Fibroblast of skin of back (primary cell): ENCODE measurements around the gene NOD1.
"Not testable (repeated sequence)": the region's sequence is repeated elsewhere in the genome, so short reads cannot be mapped to it uniquely, and the experiment has no call there.

Experiments used
- DNase-seq: peaks from one replicate; pipeline ENCODE4 v3.0.0-alpha.2; 2013

Gene NOD1

DNA sequence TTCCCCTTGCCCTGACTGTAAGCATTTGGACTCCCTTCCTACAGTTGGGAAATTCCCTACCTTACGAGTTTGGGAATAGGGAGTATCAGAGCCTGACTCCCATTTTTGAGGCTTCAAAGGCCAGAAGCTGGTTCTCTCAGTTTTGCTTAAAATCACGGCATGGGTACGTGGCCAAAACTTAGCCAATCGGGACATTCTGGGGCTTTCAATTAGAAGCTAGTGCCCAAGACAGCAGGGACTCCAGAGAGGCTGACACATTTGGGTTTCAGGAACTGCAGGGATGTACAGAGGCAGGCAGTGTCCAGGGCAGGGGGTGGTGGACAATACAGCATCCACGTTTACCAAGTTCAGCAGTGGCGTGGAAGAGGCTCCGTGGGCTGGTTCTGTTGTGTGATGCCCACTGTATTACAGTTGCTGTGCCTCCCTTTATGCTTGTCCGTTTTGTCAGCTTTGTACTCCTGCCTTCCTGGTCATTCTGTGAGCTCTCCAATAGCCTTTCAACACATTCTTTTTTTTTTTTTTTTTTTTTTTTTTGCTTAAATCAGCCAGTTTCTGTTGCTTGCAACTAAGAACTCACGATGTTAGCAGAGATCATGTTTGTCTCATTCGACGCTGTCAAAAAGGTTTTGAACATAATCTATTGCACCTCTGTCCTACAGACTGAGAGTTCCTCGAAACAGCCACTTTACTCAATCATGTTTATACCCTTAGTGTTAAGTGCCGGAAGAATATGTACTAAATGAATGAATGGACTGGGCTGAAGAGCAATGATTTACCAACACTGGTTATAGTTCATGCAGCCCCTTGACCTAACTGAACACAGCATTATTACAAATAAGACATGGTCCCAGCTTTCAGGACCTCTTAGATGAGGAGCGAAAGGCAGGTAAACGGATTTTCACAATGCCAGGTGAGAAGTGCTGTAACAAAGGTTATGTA lies 25.0 kb upstream of the NOD1 start:
- no peak for DNase-seq

- DNase-seq = no peak
Observed at GRCh38 chr7:30502470-30503251, 24.1 kb upstream of the NOD1 start.

DNA sequence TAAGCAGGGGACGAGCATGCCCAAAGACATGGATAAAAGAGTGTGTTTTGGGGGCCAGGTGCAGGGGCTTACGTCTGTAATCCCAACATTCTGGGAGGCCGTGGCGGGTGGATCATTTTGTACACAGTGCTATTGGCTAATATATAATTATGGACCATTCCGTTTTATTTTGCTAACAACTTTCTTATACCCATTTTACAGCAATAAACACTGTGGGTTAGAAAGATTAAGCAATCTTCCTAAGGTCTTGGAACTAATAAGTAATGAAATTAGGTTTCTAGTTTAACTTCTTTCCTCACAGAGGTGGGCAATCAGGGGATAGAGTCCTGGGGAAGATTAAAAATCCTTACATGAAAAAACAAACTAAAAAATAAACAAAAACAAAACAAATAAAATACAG lies 22.7 kb upstream of the NOD1 start:
- DNase-seq = no peak

DNA sequence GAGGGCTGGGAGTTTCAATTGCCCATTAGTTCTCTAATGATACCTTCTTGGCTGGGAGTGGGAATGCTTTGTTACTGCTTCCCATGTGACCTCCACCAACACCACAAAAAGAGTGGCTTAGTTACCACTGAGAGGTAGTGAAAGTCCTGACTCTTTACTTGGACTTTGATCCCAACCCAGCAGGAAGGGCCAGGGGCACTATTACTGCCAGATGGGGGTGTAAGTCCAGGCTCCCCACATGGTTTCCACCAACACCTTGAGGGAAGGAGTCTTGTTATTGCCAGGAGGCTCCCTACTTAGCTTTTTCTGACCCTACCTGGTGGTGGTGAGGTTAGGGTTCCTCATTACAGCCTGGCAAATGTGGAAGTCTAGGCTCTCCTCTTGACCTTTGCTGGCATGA lies 14.6 kb upstream of the NOD1 start:
- DNase-seq = no peak

DNA sequence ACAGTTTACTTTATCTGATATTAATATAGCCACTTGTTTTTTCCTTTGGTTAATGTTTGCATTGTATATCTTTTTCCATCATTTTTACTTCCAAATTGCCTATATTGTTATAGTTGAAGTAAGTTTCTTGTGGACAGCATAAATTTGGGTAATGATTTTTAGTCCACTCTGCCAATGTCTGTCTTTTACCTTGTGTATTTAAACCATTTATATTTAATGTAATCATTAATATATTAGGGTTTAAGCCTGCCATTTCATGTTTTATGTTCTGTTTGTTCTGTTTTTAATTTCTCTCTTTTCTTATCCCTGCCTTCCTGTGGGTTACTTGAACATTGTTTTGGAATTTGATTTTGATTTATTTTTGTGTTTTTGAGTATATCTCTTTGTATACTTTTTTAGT lies 12.8 kb upstream of the NOD1 start:
- no peak for DNase-seq

GRCh38 chr7:30487371-30487770 lies 8.8 kb upstream of the NOD1 start:
- DNase-seq = no peak

GRCh38 chr7:30485667-30486066 lies 7.1 kb upstream of the NOD1 start:
- no peak for DNase-seq

GRCh38 chr7:30481416-30481815 lies 2.8 kb upstream of the NOD1 start:
- not testable (repeated sequence) for DNase-seq

DNA sequence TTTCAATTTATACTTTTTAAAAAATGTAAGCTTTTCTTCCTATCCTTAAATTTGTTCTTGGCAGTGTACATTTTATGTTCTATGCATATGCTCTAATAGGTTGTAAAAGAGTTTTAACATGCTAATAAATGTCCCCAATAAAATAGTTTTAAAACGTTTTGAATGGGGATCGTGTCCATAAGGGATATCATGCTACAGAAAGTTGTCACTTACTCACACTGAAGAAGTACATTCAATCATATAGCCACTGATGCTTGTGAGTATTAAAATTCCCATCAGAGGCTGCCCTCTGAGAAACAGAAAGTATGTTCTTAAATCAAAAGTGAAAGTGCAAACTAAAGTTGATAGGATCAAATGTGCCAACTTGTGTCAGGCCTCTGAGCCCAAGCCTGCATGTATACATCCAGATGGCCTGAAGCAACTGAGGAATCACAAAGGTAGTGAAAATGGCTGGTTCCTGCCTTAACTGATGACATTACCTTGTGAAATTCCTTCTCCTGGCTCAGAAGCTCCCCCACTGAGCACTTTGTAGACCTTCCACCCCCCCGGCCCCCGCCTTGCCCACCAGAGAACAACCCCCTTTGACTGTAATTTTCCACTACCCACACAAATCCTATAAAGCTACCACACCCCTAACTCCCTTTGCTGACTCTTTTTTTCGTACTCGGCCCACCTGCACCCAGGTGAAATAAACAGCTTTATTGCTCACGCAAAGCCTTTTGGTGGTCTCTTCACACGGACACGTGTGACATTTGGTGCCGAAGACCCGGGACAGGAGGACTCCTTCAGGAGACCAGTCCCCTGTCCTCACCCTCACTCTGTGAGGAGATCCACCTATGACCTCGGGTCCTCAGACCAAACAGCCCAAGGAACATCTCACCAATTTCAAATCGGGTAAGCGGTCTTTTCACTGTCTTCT lies 877 bp upstream of the NOD1 start:
- peak; percentile 41 for DNase-seq

GRCh38 chr7:30476459-30477145 lies 2.0 kb downstream of the NOD1 start:
- no peak for DNase-seq

GRCh38 chr7:30475580-30475979 lies 3.0 kb downstream of the NOD1 start:
- no peak for DNase-seq

GRCh38 chr7:30474893-30475292 lies 3.7 kb downstream of the NOD1 start:
- peak; percentile 69 for DNase-seq

DNA sequence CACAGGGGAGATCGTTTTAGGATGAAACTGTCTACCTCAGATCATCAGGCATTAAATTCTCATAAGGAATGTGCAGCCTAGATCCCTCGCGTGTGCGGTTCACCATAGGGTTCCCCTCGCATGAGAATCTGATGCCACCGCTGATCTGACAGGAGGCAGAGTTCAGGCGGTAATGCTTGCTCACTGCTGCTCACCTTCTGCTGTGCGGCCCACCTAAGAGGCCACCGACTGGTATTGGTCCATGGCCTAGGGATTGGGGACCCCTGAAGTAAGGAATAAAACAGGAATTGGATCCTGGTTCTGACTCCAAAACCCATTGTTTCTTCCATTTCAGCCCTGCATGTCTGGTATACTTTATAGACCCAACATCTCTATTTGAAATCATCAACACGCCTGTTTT lies 4.1 kb downstream of the NOD1 start:
- DNase-seq = no peak

DNA sequence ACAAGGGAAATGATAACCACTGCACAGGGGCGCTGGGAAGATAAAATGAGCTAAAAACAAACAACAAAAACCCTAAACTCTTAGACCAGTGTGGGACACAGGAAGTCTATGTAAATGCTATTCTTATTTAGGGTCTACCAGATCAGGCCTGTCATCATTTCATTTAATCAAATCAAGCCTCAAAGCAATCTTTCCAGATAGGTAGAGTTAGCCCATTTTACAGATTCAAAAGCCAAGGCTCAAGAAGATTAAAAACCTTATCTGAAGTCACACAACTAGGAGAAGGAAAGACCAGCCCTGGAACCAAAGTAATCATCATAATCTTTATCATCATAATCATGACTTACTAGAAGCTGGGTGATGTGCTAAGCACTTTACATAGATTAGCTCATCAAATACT lies 4.7 kb downstream of the NOD1 start:
- DNase-seq = no peak

- DNase-seq = peak; percentile 66
Observed at GRCh38 chr7:30472784-30473775, 5.5 kb downstream of the NOD1 start.

- no peak for DNase-seq
Observed at GRCh38 chr7:30472081-30472783, 6.4 kb downstream of the NOD1 start.

GRCh38 chr7:30471205-30471604 lies 7.4 kb downstream of the NOD1 start:
- DNase-seq = no peak

- peak; percentile 63 for DNase-seq
Observed at GRCh38 chr7:30470771-30471170, 7.8 kb downstream of the NOD1 start.

DNA sequence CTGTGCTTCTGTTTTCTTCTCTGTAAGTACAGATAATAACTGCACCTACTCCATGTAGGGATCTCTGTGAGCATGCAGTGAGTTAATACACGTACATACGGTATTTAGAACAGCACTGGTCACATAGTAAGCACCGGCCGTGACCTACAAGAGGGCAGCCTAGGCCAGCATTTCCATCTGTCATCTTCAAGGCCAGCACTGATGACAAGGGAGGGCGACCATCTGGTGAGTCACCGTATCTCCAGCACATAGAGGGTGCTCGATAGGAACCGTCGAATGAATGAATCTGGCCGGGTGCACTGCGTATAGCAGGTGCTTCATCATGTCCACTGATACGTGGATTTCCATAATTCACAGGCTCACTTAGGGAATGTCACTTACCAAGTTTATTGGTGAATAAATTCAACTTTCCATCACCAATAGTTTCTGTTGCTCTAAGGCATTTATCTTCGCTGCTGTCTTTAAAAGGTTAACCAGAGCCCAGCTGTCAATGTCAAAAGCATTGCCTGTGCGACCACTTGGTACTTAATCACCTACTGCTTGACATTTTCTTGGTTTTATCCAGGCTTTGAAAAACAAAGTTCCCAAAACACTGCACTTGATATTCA lies 8.3 kb downstream of the NOD1 start:
- no peak for DNase-seq

DNA sequence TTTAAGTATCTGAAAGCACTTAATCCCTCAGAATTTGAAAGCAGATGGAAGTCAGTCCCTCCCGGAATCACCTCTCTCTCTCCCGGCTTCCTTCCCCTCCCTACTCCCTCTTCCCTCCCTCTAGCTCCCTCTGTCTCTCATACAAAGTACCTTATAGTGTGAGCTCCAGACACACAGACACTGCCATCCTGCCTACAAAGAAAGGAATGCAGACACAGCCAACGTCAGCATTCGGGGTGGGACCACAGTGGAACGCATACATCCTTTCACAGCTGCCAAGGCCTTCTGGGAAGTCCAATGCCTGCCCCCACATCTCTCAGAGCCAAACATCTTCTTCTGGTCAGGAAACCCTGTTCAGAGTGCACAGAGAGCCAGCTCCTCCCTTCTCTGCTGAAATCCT lies 9.3 kb downstream of the NOD1 start:
- DNase-seq = peak; percentile 99
